Measurements from ENCODE around the gene CAMSAP3.

DNA sequence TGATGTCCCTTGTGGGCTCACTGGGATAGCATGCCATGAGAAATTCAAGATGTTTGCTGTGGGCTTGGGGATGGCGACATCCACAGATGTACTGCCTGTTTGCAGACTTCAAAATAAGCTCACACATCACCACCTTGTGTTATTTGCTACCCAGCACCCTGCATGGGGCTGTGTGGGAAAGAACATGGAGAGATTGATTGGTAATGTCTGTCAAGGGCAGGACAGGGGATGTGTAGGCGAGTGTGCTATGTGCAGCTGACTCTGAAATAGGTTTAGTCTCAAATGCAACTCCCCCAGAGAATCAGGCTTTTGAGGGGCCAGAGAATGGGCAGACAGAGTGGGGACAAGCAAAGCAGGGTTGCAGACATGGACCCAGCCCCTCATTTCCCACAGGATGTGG lies 35.4 kb upstream of the CAMSAP3 start:
- TF ChIP-seq, protein P1, sequence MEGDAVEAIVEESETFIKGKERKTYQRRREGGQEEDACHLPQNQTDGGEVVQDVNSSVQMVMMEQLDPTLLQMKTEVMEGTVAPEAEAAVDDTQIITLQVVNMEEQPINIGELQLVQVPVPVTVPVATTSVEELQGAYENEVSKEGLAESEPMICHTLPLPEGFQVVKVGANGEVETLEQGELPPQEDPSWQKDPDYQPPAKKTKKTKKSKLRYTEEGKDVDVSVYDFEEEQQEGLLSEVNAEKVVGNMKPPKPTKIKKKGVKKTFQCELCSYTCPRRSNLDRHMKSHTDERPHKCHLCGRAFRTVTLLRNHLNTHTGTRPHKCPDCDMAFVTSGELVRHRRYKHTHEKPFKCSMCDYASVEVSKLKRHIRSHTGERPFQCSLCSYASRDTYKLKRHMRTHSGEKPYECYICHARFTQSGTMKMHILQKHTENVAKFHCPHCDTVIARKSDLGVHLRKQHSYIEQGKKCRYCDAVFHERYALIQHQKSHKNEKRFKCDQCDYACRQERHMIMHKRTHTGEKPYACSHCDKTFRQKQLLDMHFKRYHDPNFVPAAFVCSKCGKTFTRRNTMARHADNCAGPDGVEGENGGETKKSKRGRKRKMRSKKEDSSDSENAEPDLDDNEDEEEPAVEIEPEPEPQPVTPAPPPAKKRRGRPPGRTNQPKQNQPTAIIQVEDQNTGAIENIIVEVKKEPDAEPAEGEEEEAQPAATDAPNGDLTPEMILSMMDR (IDR thresholded peaks at IDR 0.05), result no peak
- TF ChIP-seq POLR2A (IDR thresholded peaks at IDR 0.05), result no peak
